NCI-H2081 treated with DMSO at 0.1 percent for 48 hours (cell line): ENCODE results near the gene GPR78.

Source experiments
- DNase-seq: peaks from one replicate; lab custom pipeline; 2025; lab: John Stamatoyannopoulos, UW

GPR78 gene

GRCh38 chr4:8580321-8581093, at the start of gene GPR78:
TSS of gene GPR78 (plus strand) at chr4:8580392. CDS start at chr4:8580983, 591 bp downstream.
- no peak for DNase-seq

GRCh38 chr4:8532245-8532781, 47.9 kb upstream of the GPR78 start:
- no peak for DNase-seq

GRCh38 chr4:8533274-8533865, 46.8 kb upstream of the GPR78 start:
- no peak for DNase-seq

GRCh38 chr4:8534129-8534528, 46.1 kb upstream of the GPR78 start:
- DNase-seq: no peak

GRCh38 chr4:8534611-8535010, 45.6 kb upstream of the GPR78 start:
- no peak for DNase-seq

GRCh38 chr4:8536467-8536866, 43.7 kb upstream of the GPR78 start:
- DNase-seq: no peak

- DNase-seq: no peak
Measured at GRCh38 chr4:8537041-8537461, 43.1 kb upstream of the GPR78 start.

- DNase-seq: no peak
Measured at GRCh38 chr4:8538076-8538702, 42.0 kb upstream of the GPR78 start.

- DNase-seq: no peak
Measured at GRCh38 chr4:8538703-8539567, 41.3 kb upstream of the GPR78 start.

GRCh38 chr4:8539661-8540060, 40.5 kb upstream of the GPR78 start:
- no peak for DNase-seq

GRCh38 chr4:8540072-8540471, 40.1 kb upstream of the GPR78 start:
- DNase-seq: no peak

GRCh38 chr4:8540586-8540985, 39.6 kb upstream of the GPR78 start:
- DNase-seq: no peak

GRCh38 chr4:8540991-8541390, 39.2 kb upstream of the GPR78 start:
- no peak for DNase-seq

- DNase-seq: no peak
Measured at GRCh38 chr4:8541981-8542715, 38.0 kb upstream of the GPR78 start.

- no peak for DNase-seq
Measured at GRCh38 chr4:8542776-8543525, 37.2 kb upstream of the GPR78 start.

GRCh38 chr4:8543623-8544022, 36.6 kb upstream of the GPR78 start:
- no peak for DNase-seq

- DNase-seq: no peak
Measured at GRCh38 chr4:8544282-8544681, 35.9 kb upstream of the GPR78 start.

GRCh38 chr4:8544741-8545438, 35.3 kb upstream of the GPR78 start:
- DNase-seq: no peak

- no peak for DNase-seq
Measured at GRCh38 chr4:8545439-8545765, 34.8 kb upstream of the GPR78 start.

GRCh38 chr4:8546766-8547107, 33.5 kb upstream of the GPR78 start:
- DNase-seq: no peak
